Chondrocyte (in vitro differentiated cells): Measurements from ENCODE around the gene TAF11L6. TPM values are rescaled to one million over a fixed set of nuclear protein-coding genes. Genes with fewer than 3 reads are reported as not detected.
"Not testable (repeated sequence)": the region's sequence is repeated elsewhere in the genome, so short reads cannot be mapped to it uniquely, and the experiment has no call there.

Experiments used
- DNase-seq: peaks from one replicate; pipeline ENCODE4 v3.0.0; 2021; ENCODE audit warnings: mixed read lengths, low spot score
- H3K27ac Mint-ChIP-seq: one replicate; pipeline ENCODE4 v1.8.0; 2021; ENCODE audit warnings: mild to moderate bottlenecking, moderate library complexity, mixed read lengths; ENCODE audit not compliant: unreplicated experiment
- H3K27me3 Mint-ChIP-seq: 2 replicates; pipeline ENCODE4 v1.8.0; 2021; ENCODE audit warnings: low read depth, mixed read lengths
- H3K36me3 Mint-ChIP-seq: 2 replicates; pipeline ENCODE4 v1.8.0; 2021; ENCODE audit warnings: low read depth, mixed read lengths
- H3K4me1 Mint-ChIP-seq: 2 replicates; pipeline ENCODE4 v1.8.0; 2021; ENCODE audit warnings: low read depth, mild to moderate bottlenecking, mixed read lengths
- H3K4me3 Mint-ChIP-seq: one replicate; pipeline ENCODE4 v1.8.0; 2021; ENCODE audit warnings: mild to moderate bottlenecking, moderate library complexity, mixed read lengths; ENCODE audit not compliant: unreplicated experiment
- H3K9me3 Mint-ChIP-seq: 2 replicates; pipeline ENCODE4 v1.8.0; 2021; ENCODE audit warnings: low read depth, mixed read lengths
- long read RNA-seq: library from polyadenylated mRNA; stranded (forward); transcript quantifications from one replicate; pipeline ENCODE4 v2.0.0, GENCODE V29; 2021
- total RNA-seq: library from RNA; stranded (reverse); gene quantifications from 3 replicates; pipeline ENCODE4 v1.2.1, GENCODE V29; 2021
- TF ChIP-seq, protein P1 (sequence below): fragments of 200-600 bp; sonication (generic); IDR thresholded peaks from 2 replicates; pipeline ENCODE4 v1.5.0; 2021; ENCODE audit warnings: antibody characterized with exemption, mild to moderate bottlenecking, moderate library complexity

Gene TAF11L6
- total RNA-seq, result not detected in 3 replicates
- long read RNA-seq, result 0 reads

DNA sequence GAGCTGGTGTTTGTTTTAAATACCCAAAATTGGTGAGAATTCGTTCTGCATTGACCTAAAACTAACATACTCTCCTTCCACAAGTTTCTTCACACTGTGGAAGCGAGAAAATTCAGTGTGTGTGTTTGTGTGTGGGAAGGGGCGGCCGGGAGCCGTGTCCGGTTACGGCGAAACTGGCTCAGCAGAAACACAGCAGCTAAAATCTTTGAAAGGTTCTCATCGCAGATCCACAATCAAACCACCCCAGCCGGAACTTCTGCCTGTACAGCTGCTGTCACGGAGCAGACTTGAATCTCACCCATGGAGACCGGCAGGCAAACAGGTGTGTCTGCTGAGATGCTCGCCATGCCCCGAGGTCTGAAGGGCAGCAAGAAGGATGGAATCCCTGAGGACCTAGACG lies at the start of gene TAF11L6:
TAF11L6 (plus strand) TSS at position 301 of the 400 bp plus-strand sequence.
- not testable (repeated sequence) for DNase-seq, H3K4me1 Mint-ChIP-seq, H3K36me3 Mint-ChIP-seq, H3K27me3 Mint-ChIP-seq, H3K27ac Mint-ChIP-seq, H3K9me3 Mint-ChIP-seq, H3K4me3 Mint-ChIP-seq

DNA sequence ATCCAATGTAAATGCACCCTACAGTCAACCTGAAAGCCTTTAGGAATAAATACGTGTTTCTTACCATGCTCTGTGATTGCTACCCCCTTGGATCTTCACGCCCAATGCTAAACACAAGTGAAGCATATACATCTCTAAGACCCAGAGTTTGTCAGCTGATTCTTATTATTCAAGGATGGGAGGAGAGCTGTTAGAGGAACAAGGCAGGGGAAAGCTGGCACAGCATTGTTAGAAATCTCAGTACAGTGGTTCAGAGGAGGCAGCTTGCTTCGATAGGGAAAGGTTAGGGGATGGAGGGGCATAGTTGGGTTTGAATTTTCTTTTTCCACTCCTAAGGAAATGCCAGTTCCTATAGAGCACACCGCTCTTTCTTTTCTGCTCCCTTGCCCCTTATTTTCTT lies 47.1 kb upstream of the TAF11L6 start:
- H3K27me3 Mint-ChIP-seq, result no peaks in the 10 kb centered on the region
- TF ChIP-seq, protein P1, sequence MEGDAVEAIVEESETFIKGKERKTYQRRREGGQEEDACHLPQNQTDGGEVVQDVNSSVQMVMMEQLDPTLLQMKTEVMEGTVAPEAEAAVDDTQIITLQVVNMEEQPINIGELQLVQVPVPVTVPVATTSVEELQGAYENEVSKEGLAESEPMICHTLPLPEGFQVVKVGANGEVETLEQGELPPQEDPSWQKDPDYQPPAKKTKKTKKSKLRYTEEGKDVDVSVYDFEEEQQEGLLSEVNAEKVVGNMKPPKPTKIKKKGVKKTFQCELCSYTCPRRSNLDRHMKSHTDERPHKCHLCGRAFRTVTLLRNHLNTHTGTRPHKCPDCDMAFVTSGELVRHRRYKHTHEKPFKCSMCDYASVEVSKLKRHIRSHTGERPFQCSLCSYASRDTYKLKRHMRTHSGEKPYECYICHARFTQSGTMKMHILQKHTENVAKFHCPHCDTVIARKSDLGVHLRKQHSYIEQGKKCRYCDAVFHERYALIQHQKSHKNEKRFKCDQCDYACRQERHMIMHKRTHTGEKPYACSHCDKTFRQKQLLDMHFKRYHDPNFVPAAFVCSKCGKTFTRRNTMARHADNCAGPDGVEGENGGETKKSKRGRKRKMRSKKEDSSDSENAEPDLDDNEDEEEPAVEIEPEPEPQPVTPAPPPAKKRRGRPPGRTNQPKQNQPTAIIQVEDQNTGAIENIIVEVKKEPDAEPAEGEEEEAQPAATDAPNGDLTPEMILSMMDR, result no peak
- H3K36me3 Mint-ChIP-seq, result no peaks in the 10 kb centered on the region
- H3K27ac Mint-ChIP-seq, result no peak overlapping the region
- H3K9me3 Mint-ChIP-seq, result no peaks in the 10 kb centered on the region
- DNase-seq, result no peak
- H3K4me3 Mint-ChIP-seq, result no peak overlapping the region
- H3K4me1 Mint-ChIP-seq, result no peaks in the 10 kb centered on the region

DNA sequence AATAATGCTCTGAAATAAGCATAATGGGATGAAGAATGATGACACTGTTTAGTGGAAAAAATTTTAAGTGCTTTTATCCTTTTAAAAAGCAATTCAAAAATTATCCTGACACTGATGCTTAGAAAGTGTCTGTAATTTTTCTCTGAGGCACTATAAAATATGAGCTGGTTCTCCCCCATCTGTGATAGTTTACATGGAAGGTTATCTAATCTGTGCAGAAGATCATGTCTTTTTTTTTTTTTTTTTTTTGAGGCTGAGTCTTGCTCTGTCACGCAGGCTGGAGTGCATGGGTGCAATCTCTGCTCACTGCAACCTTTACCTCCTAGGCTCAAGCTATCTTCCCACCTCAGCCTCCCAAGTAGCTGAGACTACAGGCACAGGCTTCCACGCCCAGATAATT lies 45.7 kb upstream of the TAF11L6 start:
- no peak for DNase-seq
- TF ChIP-seq, protein P1, result no peak

DNA sequence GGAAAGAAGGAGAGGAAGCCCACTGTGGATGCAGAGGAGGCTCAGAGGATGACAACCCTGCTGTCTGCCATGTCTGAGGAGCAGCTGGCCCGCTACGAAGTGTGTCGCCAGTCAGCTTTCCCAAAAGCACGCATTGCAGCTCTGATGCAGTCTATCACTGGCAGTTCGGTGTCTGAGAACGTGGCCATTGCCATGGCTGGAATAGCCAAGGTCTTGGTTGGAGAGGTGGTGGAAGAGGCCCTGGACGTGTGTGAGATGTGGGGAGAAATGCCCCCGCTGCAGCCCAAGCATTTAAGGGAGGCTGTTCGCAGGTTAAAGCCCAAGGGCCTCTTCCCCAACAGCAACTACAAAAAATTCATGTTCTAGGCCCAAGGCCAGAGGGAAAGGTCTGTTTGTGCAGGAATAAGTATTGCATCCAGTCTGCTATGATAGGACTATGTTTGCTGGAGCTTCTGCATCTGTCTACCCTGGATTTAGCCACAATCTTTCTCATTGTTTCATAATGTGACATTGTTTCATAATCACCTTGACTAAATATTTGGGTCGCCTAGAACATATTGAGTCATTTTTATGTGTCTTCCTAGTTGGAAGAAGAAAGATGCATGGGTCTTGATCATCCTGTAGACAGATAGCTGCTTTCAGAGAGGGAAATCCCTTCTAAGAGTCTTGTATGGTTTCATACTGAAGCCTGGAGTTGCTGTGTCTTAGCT lies 41.9 kb upstream of the TAF11L6 start:
- peaks cover 10% of the 10 kb centered on the region for H3K4me1 Mint-ChIP-seq
- DNase-seq, H3K9me3 Mint-ChIP-seq, H3K27me3 Mint-ChIP-seq, H3K36me3 Mint-ChIP-seq, H3K4me3 Mint-ChIP-seq, H3K27ac Mint-ChIP-seq: not testable (repeated sequence)

More for the DNA sequence above, 45.7 kb upstream of the TAF11L6 start:
- Mint-ChIP-seq H3K4me3 (no peak overlapping the region), H3K27ac (no peak overlapping the region), H3K27me3 (no peaks in the 10 kb centered on the region), H3K4me1 (peaks cover 5% of the 10 kb centered on the region), H3K9me3 (no peaks in the 10 kb centered on the region), H3K36me3 (no peaks in the 10 kb centered on the region)

DNA sequence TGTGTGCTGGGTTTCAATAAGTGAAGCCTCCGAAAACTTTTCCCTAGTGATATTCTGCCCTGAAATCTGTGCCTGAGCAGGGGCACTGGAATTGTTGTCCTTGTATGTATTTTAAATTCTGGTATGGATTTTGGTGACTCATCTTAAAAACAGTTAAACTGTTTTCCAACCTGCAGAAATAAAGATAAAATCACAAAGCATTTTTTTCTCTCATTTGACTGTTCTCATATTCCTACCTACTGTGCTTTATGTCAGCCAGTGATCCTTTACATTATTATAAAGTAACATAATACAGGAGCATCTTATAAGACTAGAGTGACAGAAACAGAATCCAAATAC lies 41.3 kb upstream of the TAF11L6 start:
- Mint-ChIP-seq H3K4me1 (peaks cover 10% of the 10 kb centered on the region), H3K9me3 (no peaks in the 10 kb centered on the region), H3K27me3 (no peaks in the 10 kb centered on the region), H3K36me3 (no peaks in the 10 kb centered on the region), H3K4me3 (no peak overlapping the region), H3K27ac (no peak overlapping the region)
- TF ChIP-seq, protein P1, result no peak
- DNase-seq, result no peak

DNA sequence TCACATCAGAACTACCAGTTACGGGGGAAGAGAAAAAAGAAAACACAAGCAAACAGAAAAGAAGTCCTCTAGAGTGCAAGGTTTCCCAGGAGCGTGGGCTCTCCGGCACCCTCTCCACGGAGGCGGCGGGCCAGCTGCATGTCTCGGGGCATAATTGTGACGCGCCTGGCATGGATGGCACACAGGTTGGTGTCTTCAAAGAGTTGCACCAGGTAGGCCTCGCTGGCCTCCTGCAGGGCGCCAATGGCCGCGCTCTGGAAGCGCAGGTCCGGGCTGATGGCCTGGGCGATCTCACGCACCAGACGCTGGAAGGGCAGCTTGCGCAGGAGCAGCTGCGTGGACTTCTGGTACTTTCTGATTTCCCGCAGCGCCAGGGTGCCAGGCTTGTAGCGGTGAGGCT lies 37.2 kb upstream of the TAF11L6 start:
- H3K27ac Mint-ChIP-seq, H3K4me3 Mint-ChIP-seq: not testable (repeated sequence)

DNA sequence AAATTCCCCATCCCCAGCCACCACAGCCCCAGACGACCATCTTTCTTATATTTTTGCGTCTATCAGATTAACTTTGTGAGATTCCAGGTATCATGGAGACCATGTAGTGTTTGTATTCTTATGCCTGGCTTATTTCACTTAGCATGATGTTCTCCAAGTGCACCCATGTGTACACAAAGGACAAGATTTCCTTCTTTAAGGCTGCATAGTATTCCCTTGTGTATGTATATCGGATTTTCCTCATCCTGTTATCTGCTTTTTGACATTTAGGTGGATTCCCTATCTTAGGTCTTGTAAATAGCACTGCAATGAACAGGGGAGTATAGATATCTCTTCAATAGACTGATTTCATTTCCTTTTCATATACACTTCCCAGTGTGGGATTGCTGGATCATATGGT lies 35.7 kb upstream of the TAF11L6 start:
- Mint-ChIP-seq H3K36me3 (no peaks in the 10 kb centered on the region), H3K27ac (no peak overlapping the region), H3K27me3 (no peaks in the 10 kb centered on the region), H3K4me1 (peaks cover 6% of the 10 kb centered on the region), H3K4me3 (no peak overlapping the region), H3K9me3 (peaks cover 6% of the 10 kb centered on the region)
- TF ChIP-seq, protein P1, result no peak
- no peak for DNase-seq

More for the DNA sequence above, 37.2 kb upstream of the TAF11L6 start:
- H3K27me3 Mint-ChIP-seq, DNase-seq, H3K36me3 Mint-ChIP-seq, H3K9me3 Mint-ChIP-seq: not testable (repeated sequence)
- H3K4me1 Mint-ChIP-seq, result peaks cover 10% of the 10 kb centered on the region
